ENCODE results near the gene ASB6.

The ASB6 gene

GRCh38 chr9:129610473-129611306 is 31.3 kb downstream of the ASB6 start:
- DNase-seq (ENCODE audit: low read depth), result no peak
- peak overlapping the region; percentile 44 for H3K4me3 ChIP-seq (ENCODE audit: low read depth, low read length)
- in situ Hi-C loops (cut with HindIII; ENCODE audit: low sequenced_read_pairs), result no loop called here
- peak; percentile 79 for TF ChIP-seq CTCF (IDR thresholded peaks at IDR 0.05; ENCODE audit: low read depth, low read length, missing control alignments)

GRCh38 chr9:129610213-129610472 is 31.8 kb downstream of the ASB6 start:
- in situ Hi-C loops (cut with HindIII; ENCODE audit: low sequenced_read_pairs), result no loop called here

GRCh38 chr9:129609486-129610212 is 32.3 kb downstream of the ASB6 start:
- in situ Hi-C loops (cut with HindIII; ENCODE audit: low sequenced_read_pairs), result no loop called here
- DNase-seq (ENCODE audit: low read depth), result no peak
- H3K4me3 ChIP-seq (ENCODE audit: low read depth, low read length), result no peak overlapping the region
- TF ChIP-seq CTCF (IDR thresholded peaks at IDR 0.05; ENCODE audit: low read depth, low read length, missing control alignments), result no peak

More at GRCh38 chr9:129610213-129610472, 31.8 kb downstream of the ASB6 start:
- no peak for DNase-seq (ENCODE audit: low read depth)
- peak overlapping the region; percentile 44 for H3K4me3 ChIP-seq (ENCODE audit: low read depth, low read length)
- no peak for TF ChIP-seq CTCF (IDR thresholded peaks at IDR 0.05; ENCODE audit: low read depth, low read length, missing control alignments)

- in situ Hi-C loops (cut with HindIII; ENCODE audit: low sequenced_read_pairs), result no loop called here
- no peak overlapping the region for H3K4me3 ChIP-seq (ENCODE audit: low read depth, low read length)
- TF ChIP-seq CTCF (IDR thresholded peaks at IDR 0.05; ENCODE audit: low read depth, low read length, missing control alignments), result no peak
- no peak for DNase-seq (ENCODE audit: low read depth)
Measured at GRCh38 chr9:129608561-129609481, 33.1 kb downstream of the ASB6 start.

GRCh38 chr9:129607027-129607387 is 34.9 kb downstream of the ASB6 start:
- in situ Hi-C loops (cut with HindIII; ENCODE audit: low sequenced_read_pairs), result no loop called here
- no peak for DNase-seq (ENCODE audit: low read depth)
- H3K4me3 ChIP-seq (ENCODE audit: low read depth, low read length), result no peak overlapping the region
- no peak for TF ChIP-seq CTCF (IDR thresholded peaks at IDR 0.05; ENCODE audit: low read depth, low read length, missing control alignments)

All from astrocyte of the cerebellum (primary cell).